HEK293 (cell line): ENCODE measurements around the gene EYA3.

Experiments used
- CTCF ChIA-PET: fragments of 350-600 bp; formaldehyde crosslinking; extraction: SDS; loops from one replicate; lab custom pipeline; 2021; ENCODE audit warnings: antibody characterized with exemption; lab: Yijun Ruan, JAX
- POLR2A ChIA-PET: fragments of 300-600 bp; formaldehyde crosslinking; extraction: SDS; loops from one replicate; lab custom pipeline; 2020; ENCODE audit warnings: antibody characterized with exemption, inconsistent platforms; lab: Yijun Ruan, JAX
- H3K27ac ChIP-seq: fragments of 200-500 bp; sonication (Bioruptor generic); 2 replicates; pipeline ENCODE4 v1.5.1; 2014; ENCODE audit warnings: low read depth, low read length, control low read depth, inconsistent platforms; ENCODE audit errors: extremely low read depth
- H3K36me3 ChIP-seq, 2 experiments: fragments of 200-500 bp in 1 of 2; sonication (Bioruptor generic) in 1 of 2; 1 replicate in 1 of 2; 2 replicates in 1 of 2; pipeline ENCODE4 v1.5.1; 2014 to 2017; ENCODE audit warnings: inconsistent platforms in 2 of 2, low read length in 2 of 2; ENCODE audit not compliant: control insufficient read depth in 2 of 2, insufficient read depth in 1 of 2
- H3K4me1 ChIP-seq: fragments of 200-500 bp; sonication (Bioruptor generic); 2 replicates; pipeline ENCODE4 v1.5.1; 2014; ENCODE audit warnings: mild to moderate bottlenecking, low read length, inconsistent platforms; ENCODE audit not compliant: control insufficient read depth, insufficient read depth
- H3K4me3 ChIP-seq: 2 replicates; pipeline ENCODE4 v1.5.1; 2011; ENCODE audit warnings: low read depth, mild to moderate bottlenecking, control low read depth, low read length, moderate library complexity
- H3K9me3 ChIP-seq: fragments of 200-500 bp; sonication (Bioruptor generic); 2 replicates; pipeline ENCODE4 v1.5.1; 2014; ENCODE audit warnings: low read depth, low read length, inconsistent platforms; ENCODE audit not compliant: control insufficient read depth, insufficient read depth
- REST ChIP-seq: fragments of 450-650 bp; formaldehyde crosslinking; IDR thresholded peaks from 2 replicates; pipeline ENCODE4 v1.5.1; 2016; ENCODE audit warnings: missing biosample characterization, missing genetic modification characterization
- ZBTB11 ChIP-seq: fragments of 450-650 bp; formaldehyde crosslinking; conservative IDR thresholded peaks from 2 replicates; pipeline ENCODE4 v1.5.1; 2016; ENCODE audit warnings: low read depth, missing biosample characterization, missing genetic modification characterization
- ZBTB17 ChIP-seq: fragments of 450-650 bp; formaldehyde crosslinking; IDR thresholded peaks from 2 replicates; pipeline ENCODE4 v1.5.1; 2016; ENCODE audit warnings: missing biosample characterization, missing genetic modification characterization
- ZFHX2 ChIP-seq: fragments of 450-650 bp; formaldehyde crosslinking; conservative IDR thresholded peaks from 2 replicates; pipeline ENCODE4 v1.5.1; 2016; ENCODE audit warnings: missing biosample characterization, missing genetic modification characterization
- ZNF223 ChIP-seq: fragments of 450-650 bp; formaldehyde crosslinking; IDR thresholded peaks from 2 replicates; pipeline ENCODE4 v1.5.1; 2016; ENCODE audit warnings: missing biosample characterization, missing genetic modification characterization
- ZNF239 ChIP-seq: fragments of 450-650 bp; formaldehyde crosslinking; IDR thresholded peaks from 2 replicates; pipeline ENCODE4 v1.5.1; 2016; ENCODE audit warnings: missing biosample characterization, missing genetic modification characterization
- ZNF248 ChIP-seq: fragments of 450-650 bp; formaldehyde crosslinking; IDR thresholded peaks from 2 replicates; pipeline ENCODE4 v1.5.1; 2017; ENCODE audit warnings: missing biosample characterization, missing genetic modification characterization
- ZNF341 ChIP-seq: fragments of 450-650 bp; formaldehyde crosslinking; IDR thresholded peaks from 2 replicates; pipeline ENCODE4; 2016; ENCODE audit warnings: low read depth, missing biosample characterization, missing genetic modification characterization
- ZNF362 ChIP-seq: fragments of 450-650 bp; formaldehyde crosslinking; IDR thresholded peaks from 2 replicates; pipeline ENCODE4 v1.5.1; 2016; ENCODE audit warnings: missing biosample characterization, missing genetic modification characterization
- ZNF391 ChIP-seq: fragments of 450-650 bp; formaldehyde crosslinking; IDR thresholded peaks from 2 replicates; pipeline ENCODE4 v1.5.1; 2016; ENCODE audit warnings: low read depth, missing biosample characterization, missing genetic modification characterization, borderline replicate concordance
- ZNF394 ChIP-seq: fragments of 450-650 bp; formaldehyde crosslinking; IDR thresholded peaks from 2 replicates; pipeline ENCODE4 v1.5.1; 2016; ENCODE audit warnings: missing biosample characterization, missing genetic modification characterization, mild to moderate bottlenecking, moderate library complexity, borderline replicate concordance
- ZNF449 ChIP-seq: fragments of 450-650 bp; formaldehyde crosslinking; IDR thresholded peaks from 2 replicates; pipeline ENCODE4 v1.5.1; 2017; ENCODE audit warnings: missing biosample characterization, mild to moderate bottlenecking, missing genetic modification characterization, moderate library complexity
- ZNF530 ChIP-seq: fragments of 450-650 bp; formaldehyde crosslinking; IDR thresholded peaks from 2 replicates; pipeline ENCODE4 v1.5.1; 2016; ENCODE audit warnings: low read depth, missing biosample characterization, missing genetic modification characterization
- ZNF561 ChIP-seq: fragments of 450-650 bp; IDR thresholded peaks from 2 replicates; pipeline ENCODE4 v1.5.1; 2018; ENCODE audit warnings: missing biosample characterization, missing genetic modification characterization, borderline replicate concordance
- ZNF677 ChIP-seq: fragments of 450-650 bp; IDR thresholded peaks from 2 replicates; pipeline ENCODE4 v1.5.0; 2018; ENCODE audit warnings: missing biosample characterization, mild to moderate bottlenecking, missing genetic modification characterization, moderate library complexity

The EYA3 gene

GRCh38 chr1:28086651-28087050 lies 1.8 kb downstream of the EYA3 start:
- Histone ChIP-seq H3K4me1 (peaks cover 5% of the 10 kb centered on the region), H3K27ac (no peak overlapping the region)

GRCh38 chr1:28085129-28085528 lies 3.3 kb downstream of the EYA3 start:
- Histone ChIP-seq H3K27ac (no peak overlapping the region), H3K36me3 (peaks cover 2 to 3% of the 10 kb centered on the region in 2 experiments; a peak in 2 of 3 replicates), H3K9me3 (no peaks in the 10 kb centered on the region), H3K4me1 (peaks cover 5% of the 10 kb centered on the region), H3K4me3 (no peak overlapping the region)
- TF ChIP-seq ZNF561 (tag by site-specific recombination) (no peak), ZNF530 (tag by site-specific recombination) (no peak), ZNF248 (tag by site-specific recombination) (no peak), ZBTB11 (tag by site-specific recombination) (no peak), ZNF394 (tag by site-specific recombination) (no peak), ZNF362 (peak; percentile 42; the same call in 1 of the 2 replicates), ZNF391 (tag by site-specific recombination) (no peak), REST (tag by site-specific recombination) (no peak), ZNF239 (tag by site-specific recombination) (no peak), ZFHX2 (tag by site-specific recombination) (no peak), ZNF223 (tag by site-specific recombination) (no peak), ZNF677 (no peak), ZBTB17 (tag by site-specific recombination) (peak; percentile 58; the same call in 1 of the 2 replicates)
- POLR2A ChIA-PET, result no interaction called here
- CTCF ChIA-PET, result interaction anchor here (0.6 to 1.3 kb wide), 2 partner anchors 87 to 128 kb away, joined by 3 read pairs; no protein-coding TSS in a partner anchor

More at GRCh38 chr1:28086651-28087050, 1.8 kb downstream of the EYA3 start:
- Histone ChIP-seq H3K4me3 (peak overlapping the region; percentile 93; the same call in 1 of the 2 replicates), H3K9me3 (no peaks in the 10 kb centered on the region), H3K36me3 (no peaks in the 10 kb centered on the region)
- ChIA-PET POLR2A (interaction anchor here (0.6 to 2.3 kb wide), 2 partner anchors 8 to 155 kb away, joined by 3 to 17 read pairs; no protein-coding TSS in a partner anchor), CTCF (interaction anchor here (0.7 kb wide), 1 partner anchor 20 kb away, joined by 3 read pairs; no protein-coding TSS in a partner anchor)
- TF ChIP-seq ZNF341 (tag by site-specific recombination) (0 out of 2 replicates have a peak, but pooled peaks have one; percentile 31), ZNF449 (tag by site-specific recombination) (no peak)
